GM12878 (cell line): Measurements from ENCODE around the gene MYLK4. TPM values are rescaled to one million over a fixed set of nuclear protein-coding genes. Genes with fewer than 3 reads are reported as not detected.

Source experiments
- ATAC-seq: fragments of 200-7000 bp; cut with Tn5 transposase; 3 replicates; pipeline ENCODE4 v1.9.1; 2020; ENCODE audit warnings: mild to moderate bottlenecking, moderate library complexity
- BruUV-seq: library from RNA; stranded (reverse); fragments of 400-500 nt; replicated peaks from 2 replicates; lab custom pipeline; 2021; lab: Mats Ljungman, UMichigan
- CTCF ChIA-PET: fragments of 300-600 bp; sonication (Branson Sonifier 250); formaldehyde crosslinking; extraction: SDS; loops from one replicate; lab custom pipeline; 2021; ENCODE audit warnings: inconsistent platforms; lab: Yijun Ruan, JAX
- POLR2A ChIA-PET: fragments of 350-600 bp; formaldehyde crosslinking; extraction: SDS; loops from one replicate; lab custom pipeline; 2021; ENCODE audit warnings: inconsistent platforms; lab: Charles Lee
- RAD21 ChIA-PET: fragments of 300-600 bp; sonication (Branson Sonifier 250); formaldehyde crosslinking; loops from one replicate; lab custom pipeline; 2023; ENCODE audit warnings: antibody characterized with exemption; ENCODE audit not compliant: unreplicated experiment; lab: Charles Lee
- SMC1A ChIA-PET: fragments of 300-600 bp; sonication (Branson Sonifier 250); formaldehyde crosslinking; loops from one replicate; lab custom pipeline; 2023; ENCODE audit not compliant: unreplicated experiment, uncharacterized antibody; lab: Charles Lee
- DNase-seq: peaks from one replicate; pipeline ENCODE4 v3.0.0-alpha.2; 2011; ENCODE audit warnings: low read depth, low spot score
- FAIRE-seq: peaks from 3 replicates; lab custom pipeline; 2011; peaks lifted over from hg19 to GRCh38; lab: Jason Lieb, UNC
- H2AFZ ChIP-seq: 2 replicates; pipeline ENCODE4 v1.6.0; 2011; ENCODE audit warnings: low read depth, low read length, control low read depth; ENCODE audit not compliant: control insufficient read depth
- H3K27ac ChIP-seq: 2 replicates; pipeline ENCODE4 v1.5.1; 2011; ENCODE audit warnings: control low read depth; ENCODE audit not compliant: control insufficient read depth, insufficient read depth
- H3K27me3 ChIP-seq, 2 experiments: replicated peaks in 1 of 2; 2 replicates each; pipeline versions ENCODE4 v1.6.0 to v1.6.1; 2011; ENCODE audit warnings: low read length in 1 of 2; ENCODE audit not compliant: control insufficient read depth in 2 of 2, insufficient read depth in 2 of 2
- H3K36me3 ChIP-seq, 2 experiments: 2 replicates each; pipeline ENCODE4 v1.5.1; 2011; ENCODE audit warnings: low read length in 1 of 2; ENCODE audit not compliant: control insufficient read depth in 2 of 2, insufficient read depth in 2 of 2
- H3K4me1 ChIP-seq: 2 replicates; pipeline ENCODE4 v1.6.1; 2011; ENCODE audit warnings: mild to moderate bottlenecking, low read length, moderate library complexity, mixed read lengths; ENCODE audit not compliant: control insufficient read depth, insufficient read depth
- H3K4me2 ChIP-seq: 2 replicates; pipeline ENCODE4 v1.6.0; 2011; ENCODE audit warnings: control low read depth; ENCODE audit not compliant: control insufficient read depth, insufficient read depth
- H3K4me3 ChIP-seq: fragments of 200-600 bp; sonication (generic); 2 replicates; pipeline ENCODE4 v1.5.1; 2016
- H3K79me2 ChIP-seq: 2 replicates; pipeline ENCODE4 v1.6.0; 2011; ENCODE audit warnings: low read length; ENCODE audit not compliant: control insufficient read depth, insufficient read depth
- H3K9ac ChIP-seq: 2 replicates; pipeline ENCODE4 v1.8.0; 2011; ENCODE audit warnings: low read length, control low read depth, mixed read lengths; ENCODE audit not compliant: control insufficient read depth, insufficient read depth
- H3K9me3 ChIP-seq: replicated peaks from 3 replicates; pipeline ENCODE4 v1.5.1; 2011; ENCODE audit warnings: mild to moderate bottlenecking, low read length; ENCODE audit not compliant: control insufficient read depth, insufficient read depth
- H4K20me1 ChIP-seq: 2 replicates; pipeline ENCODE4 v1.6.0; 2011; ENCODE audit not compliant: control insufficient read depth, insufficient read depth
- CHD2 ChIP-seq: IDR thresholded peaks from 2 replicates; pipeline ENCODE4 v1.6.1; 2011; ENCODE audit warnings: low read depth, low read length, improper control_type of control experiment, borderline replicate concordance
- IKZF2 ChIP-seq, 2 experiments: fragments of 450-650 bp; IDR thresholded peaks; 2 replicates each; pipeline ENCODE4 v1.6.1; 2017; ENCODE audit warnings: mild to moderate bottlenecking in 2 of 2, moderate library complexity in 2 of 2
- JUNB ChIP-seq: IDR thresholded peaks from 2 replicates; pipeline ENCODE4 v1.6.1; 2016; ENCODE audit warnings: antibody characterized with exemption, mild to moderate bottlenecking
- KAT2A ChIP-seq: conservative IDR thresholded peaks from 2 replicates; pipeline ENCODE4 v1.6.1; 2011; ENCODE audit warnings: low read depth, low read length; ENCODE audit not compliant: control insufficient read depth
- NFIC ChIP-seq: IDR thresholded peaks from 2 replicates; pipeline ENCODE4 v1.6.1; 2012; ENCODE audit warnings: low read depth, mild to moderate bottlenecking, inconsistent platforms, low read length, moderate library complexity
- NR2C1 ChIP-seq: fragments of 450-650 bp; IDR thresholded peaks from 2 replicates; pipeline ENCODE4 v1.6.1; 2017; ENCODE audit warnings: antibody characterized with exemption, mild to moderate bottlenecking, moderate library complexity
- RUNX3 ChIP-seq: IDR thresholded peaks from 2 replicates; pipeline ENCODE4 v1.6.1; 2012; ENCODE audit warnings: low read length, inconsistent platforms
- SPI1 ChIP-seq: IDR thresholded peaks from 2 replicates; pipeline ENCODE4 v1.6.1; 2011; ENCODE audit warnings: low read depth, mild to moderate bottlenecking, low read length, moderate library complexity, borderline replicate concordance; ENCODE audit not compliant: insufficient read depth
- STAT1 ChIP-seq: fragments of 450-650 bp; conservative IDR thresholded peaks from 2 replicates; pipeline ENCODE4 v1.6.1; 2014; ENCODE audit warnings: antibody characterized with exemption, mild to moderate bottlenecking
- SUZ12 ChIP-seq: fragments of 200-600 bp; sonication (generic); IDR thresholded peaks from one replicate; pipeline ENCODE4 v1.6.1; 2018; ENCODE audit warnings: antibody characterized with exemption, mild to moderate bottlenecking; ENCODE audit not compliant: unreplicated experiment
- TCF7 ChIP-seq: IDR thresholded peaks from 2 replicates; pipeline ENCODE4 v1.6.1; 2014; ENCODE audit warnings: antibody characterized with exemption, borderline replicate concordance
- WGBS: methylation state at CpG from one replicate; pipeline ENCODE4 v1.1.6; 2016; ENCODE audit warnings: low lambda C conversion rate; ENCODE audit not compliant: insufficient replicate concordance, insufficient coverage; ENCODE audit errors: missing lambda C conversion rate; 5-methylcytosine and 5-hydroxymethylcytosine counted together
- in situ Hi-C: fragments of 300-500 bp; cut with MboI; formaldehyde crosslinking; loops from 9 replicates; pipeline ENCODE4 v1.14.3; 2018; ENCODE audit warnings: mixed read lengths
- intact Hi-C: fragments of 100-400 bp; cut with micrococcal nuclease; formaldehyde crosslinking; loops from one replicate; pipeline ENCODE4 v1.14.2; 2022; ENCODE audit not compliant: unreplicated experiment
- polyA plus RNA-seq, 11 experiments: library from polyadenylated mRNA; depleted of rRNA in 4 of 11; unstranded in 6 of 11; stranded (reverse) in 5 of 11; fragments of >200 nt; fragmentation: Nextera tagmentation in 4 of 11; fragmentation: Illumina TruSeq in 1 of 11; extraction: Ambion mirVana in 4 of 11; extraction: Trizol in 1 of 11; gene quantifications; 1 replicate in 1 of 11; 2 replicates in 10 of 11; pipeline versions ENCODE4 v1.2.1 to v1.2.3, GENCODE V29; 2011 to 2016; ENCODE audit warnings: inconsistent platforms in 2 of 11, missing spikeins in 2 of 11, low read depth in 1 of 11
- total RNA-seq, 4 experiments: library from RNA; depleted of rRNA in 3 of 4; stranded (reverse); fragments of >200 nt in 3 of 4; fragmentation: Illumina TruSeq in 1 of 4; extraction: Trizol in 1 of 4; gene quantifications; 2 replicates each; pipeline versions ENCODE4 v1.2.1 to v1.2.3, GENCODE V29; 2013 to 2021
- TF ChIP-seq, protein P1 (sequence below): fragments of 450-650 bp; IDR thresholded peaks from 2 replicates; pipeline ENCODE4 v1.6.1; 2017; ENCODE audit warnings: mild to moderate bottlenecking, low read depth, inconsistent platforms; ENCODE audit not compliant: poor library complexity, severe bottlenecking
- TF ChIP-seq, protein P2 (sequence below): fragments of 450-650 bp; IDR thresholded peaks from 2 replicates; pipeline ENCODE4 v1.6.1; 2014; ENCODE audit warnings: mild to moderate bottlenecking
- TF ChIP-seq, protein P3 (sequence below): IDR thresholded peaks from 2 replicates; pipeline ENCODE4 v1.6.1; 2011; ENCODE audit warnings: mild to moderate bottlenecking, low read depth, low read length, moderate library complexity; ENCODE audit not compliant: insufficient replicate concordance
- TF ChIP-seq, protein P4 (sequence below): IDR thresholded peaks from 2 replicates; pipeline ENCODE4 v1.6.1; 2012; ENCODE audit warnings: low read depth, low read length, improper control_type of control experiment

Gene MYLK4
- total and polyA plus RNA-seq, 10 of the 15 experiments (the other 5 are each of a cell fraction or from before 2014, with no cell fraction given) = under 0.01 to 0.09 (median 0.05) TPM; not detected in 1

DNA sequence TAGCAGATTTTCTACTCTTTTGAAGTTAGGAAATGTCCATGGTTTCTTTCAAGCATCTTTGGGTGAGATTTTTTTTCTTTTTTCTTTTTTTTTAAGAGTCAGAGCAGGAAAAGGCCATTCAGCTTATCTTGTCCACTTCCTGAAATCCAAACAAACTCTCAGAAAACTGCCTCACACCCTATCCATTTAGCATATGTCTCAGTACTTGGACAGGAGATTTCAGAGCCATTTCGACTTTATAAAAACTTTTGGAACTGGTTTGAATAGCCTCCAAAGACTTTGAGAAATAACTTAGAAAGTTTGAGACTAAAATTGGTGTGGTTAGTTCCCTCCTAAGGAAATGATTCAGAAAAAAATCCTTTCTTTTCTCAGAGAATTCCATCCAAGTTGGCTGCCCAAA, 125.1 kb downstream of the MYLK4 start:
- FAIRE-seq = no peak
- WGBS = 0% methylated on average over 1 of the region's 1 CpG
- Histone ChIP-seq H3K9me3 (no peaks in the 10 kb centered on the region), H3K36me3 (no peaks in the 10 kb centered on the region), H3K27me3 (peaks cover 0 to 3% of the 10 kb centered on the region in 2 experiments), H2AFZ (no peak overlapping the region), H3K9ac (no peak overlapping the region), H4K20me1 (no peaks in the 10 kb centered on the region), H3K4me3 (no peak overlapping the region), H3K27ac (no peak overlapping the region), H3K4me2 (no peak overlapping the region), H3K4me1 (no peaks in the 10 kb centered on the region), H3K79me2 (no peaks in the 10 kb centered on the region)
- BruUV-seq = no TSS peak
- SMC1A ChIA-PET = interaction anchor here (1.4 kb wide), 1 partner anchor 9 kb away, joined by 3 read pairs; no protein-coding TSS in a partner anchor
- intact Hi-C loops = no loop called here
- in situ Hi-C loops = no loop called here
- RAD21 ChIA-PET = no interaction called here
- CTCF ChIA-PET = interaction anchor here (0.6 to 1.8 kb wide), 2 partner anchors 9 to 1683 kb away, joined by 5 to 9 read pairs; no protein-coding TSS in a partner anchor
- ATAC-seq = no peak
- no peak for DNase-seq
- POLR2A ChIA-PET = no interaction called here
- TF ChIP-seq RUNX3 = no peak
- TF ChIP-seq, protein P1, sequence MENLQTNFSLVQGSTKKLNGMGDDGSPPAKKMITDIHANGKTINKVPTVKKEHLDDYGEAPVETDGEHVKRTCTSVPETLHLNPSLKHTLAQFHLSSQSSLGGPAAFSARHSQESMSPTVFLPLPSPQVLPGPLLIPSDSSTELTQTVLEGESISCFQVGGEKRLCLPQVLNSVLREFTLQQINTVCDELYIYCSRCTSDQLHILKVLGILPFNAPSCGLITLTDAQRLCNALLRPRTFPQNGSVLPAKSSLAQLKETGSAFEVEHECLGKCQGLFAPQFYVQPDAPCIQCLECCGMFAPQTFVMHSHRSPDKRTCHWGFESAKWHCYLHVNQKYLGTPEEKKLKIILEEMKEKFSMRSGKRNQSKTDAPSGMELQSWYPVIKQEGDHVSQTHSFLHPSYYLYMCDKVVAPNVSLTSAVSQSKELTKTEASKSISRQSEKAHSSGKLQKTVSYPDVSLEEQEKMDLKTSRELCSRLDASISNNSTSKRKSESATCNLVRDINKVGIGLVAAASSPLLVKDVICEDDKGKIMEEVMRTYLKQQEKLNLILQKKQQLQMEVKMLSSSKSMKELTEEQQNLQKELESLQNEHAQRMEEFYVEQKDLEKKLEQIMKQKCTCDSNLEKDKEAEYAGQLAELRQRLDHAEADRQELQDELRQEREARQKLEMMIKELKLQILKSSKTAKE = no peak
- TF ChIP-seq JUNB = no peak
- TF ChIP-seq IKZF2 (IDR thresholded peaks at IDR 0.05) = no peak
- no peak for TF ChIP-seq KAT2A
- TF ChIP-seq, protein P2, sequence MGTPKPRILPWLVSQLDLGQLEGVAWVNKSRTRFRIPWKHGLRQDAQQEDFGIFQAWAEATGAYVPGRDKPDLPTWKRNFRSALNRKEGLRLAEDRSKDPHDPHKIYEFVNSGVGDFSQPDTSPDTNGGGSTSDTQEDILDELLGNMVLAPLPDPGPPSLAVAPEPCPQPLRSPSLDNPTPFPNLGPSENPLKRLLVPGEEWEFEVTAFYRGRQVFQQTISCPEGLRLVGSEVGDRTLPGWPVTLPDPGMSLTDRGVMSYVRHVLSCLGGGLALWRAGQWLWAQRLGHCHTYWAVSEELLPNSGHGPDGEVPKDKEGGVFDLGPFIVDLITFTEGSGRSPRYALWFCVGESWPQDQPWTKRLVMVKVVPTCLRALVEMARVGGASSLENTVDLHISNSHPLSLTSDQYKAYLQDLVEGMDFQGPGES = no peak
- no peak for TF ChIP-seq CHD2
- TF ChIP-seq, protein P3, sequence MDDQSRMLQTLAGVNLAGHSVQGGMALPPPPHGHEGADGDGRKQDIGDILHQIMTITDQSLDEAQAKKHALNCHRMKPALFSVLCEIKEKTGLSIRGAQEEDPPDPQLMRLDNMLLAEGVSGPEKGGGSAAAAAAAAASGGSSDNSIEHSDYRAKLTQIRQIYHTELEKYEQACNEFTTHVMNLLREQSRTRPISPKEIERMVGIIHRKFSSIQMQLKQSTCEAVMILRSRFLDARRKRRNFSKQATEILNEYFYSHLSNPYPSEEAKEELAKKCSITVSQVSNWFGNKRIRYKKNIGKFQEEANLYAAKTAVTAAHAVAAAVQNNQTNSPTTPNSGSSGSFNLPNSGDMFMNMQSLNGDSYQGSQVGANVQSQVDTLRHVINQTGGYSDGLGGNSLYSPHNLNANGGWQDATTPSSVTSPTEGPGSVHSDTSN = no peak
- TF ChIP-seq STAT1 = no peak
- no peak for TF ChIP-seq SUZ12
- TF ChIP-seq SPI1 = no peak
- TF ChIP-seq, protein P4, sequence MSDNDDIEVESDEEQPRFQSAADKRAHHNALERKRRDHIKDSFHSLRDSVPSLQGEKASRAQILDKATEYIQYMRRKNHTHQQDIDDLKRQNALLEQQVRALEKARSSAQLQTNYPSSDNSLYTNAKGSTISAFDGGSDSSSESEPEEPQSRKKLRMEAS = no peak
- TF ChIP-seq TCF7 = no peak
- TF ChIP-seq NFIC = no peak
- no peak for TF ChIP-seq NR2C1
